Tibial nerve (tissue), 4 donors: ENCODE measurements around the gene DPP9. TPM values are rescaled to one million over a fixed set of nuclear protein-coding genes. Genes with fewer than 3 reads are reported as not detected.
"Not testable (repeated sequence)": the region's sequence is repeated elsewhere in the genome, so short reads cannot be mapped to it uniquely, and the experiment has no call there.

Experiments
- DNase-seq, 2 donors: peaks; one replicate each; pipeline ENCODE4 v3.0.0-alpha.2; 2019; ENCODE audit warnings: low spot score in 2 of 2
- H3K27ac ChIP-seq, 4 donors: fragments of 200-600 bp; sonication (generic) in 3 of 4; one replicate each; pipeline ENCODE4 v1.5.1; 2017 to 2019; ENCODE audit warnings: mild to moderate bottlenecking in 1 of 4
- H3K27me3 ChIP-seq, 2 donors: fragments of 200-600 bp; sonication (generic) in 1 of 2; one replicate each; pipeline versions ENCODE4 v1.5.1 to v1.6.0; 2017 to 2019
- H3K36me3 ChIP-seq, 3 donors: fragments of 200-600 bp; sonication (generic); one replicate each; pipeline ENCODE4 v1.5.1; 2018 to 2019
- H3K4me1 ChIP-seq, 4 donors: fragments of 200-600 bp; sonication (generic) in 3 of 4; one replicate each; pipeline ENCODE4 v1.5.1; 2017 to 2019
- H3K4me3 ChIP-seq, 4 donors: fragments of 200-600 bp; sonication (generic) in 3 of 4; one replicate each; pipeline ENCODE4 v1.5.1; 2017 to 2019; ENCODE audit warnings: mild to moderate bottlenecking in 1 of 4, moderate library complexity in 1 of 4
- H3K9me3 ChIP-seq, 4 donors: fragments of 200-600 bp; sonication (generic) in 3 of 4; one replicate each; pipeline ENCODE4 v1.5.1; 2017 to 2019
- CTCF ChIP-seq, 5 experiments: fragments of 200-600 bp in 3 of 5; fragments of 450-650 bp in 2 of 5; sonication (generic) in 3 of 5; IDR thresholded peaks; one replicate each; pipeline ENCODE4 v1.5.1; 2016 to 2019; ENCODE audit warnings: antibody characterized with exemption in 5 of 5, mild to moderate bottlenecking in 3 of 5, moderate library complexity in 2 of 5
- EP300 ChIP-seq, 2 donors: sonication (generic); formaldehyde crosslinking; IDR thresholded peaks; one replicate each; pipeline ENCODE4 v1.6.1; 2017; ENCODE audit warnings: antibody characterized with exemption in 2 of 2, mild to moderate bottlenecking in 1 of 2
- POLR2A ChIP-seq, 2 donors: fragments of 450-650 bp; IDR thresholded peaks; one replicate each; pipeline ENCODE4 v1.6.1; 2017; ENCODE audit warnings: antibody characterized with exemption in 2 of 2, mild to moderate bottlenecking in 2 of 2, moderate library complexity in 2 of 2
- WGBS, 2 donors: methylation state at CpG; one replicate each; pipeline ENCODE4 v1.1.5; 2018; 5-methylcytosine and 5-hydroxymethylcytosine counted together
- total RNA-seq, 4 donors: library from RNA; depleted of rRNA; stranded (reverse); fragments of >200 nt; gene quantifications; one replicate each; pipeline ENCODE4 v1.1.0, GENCODE V29; 2016

DPP9 gene
- total RNA-seq, 4 donors from 2014 or later, result 53.9 to 134 (median 68.0) TPM

DNA sequence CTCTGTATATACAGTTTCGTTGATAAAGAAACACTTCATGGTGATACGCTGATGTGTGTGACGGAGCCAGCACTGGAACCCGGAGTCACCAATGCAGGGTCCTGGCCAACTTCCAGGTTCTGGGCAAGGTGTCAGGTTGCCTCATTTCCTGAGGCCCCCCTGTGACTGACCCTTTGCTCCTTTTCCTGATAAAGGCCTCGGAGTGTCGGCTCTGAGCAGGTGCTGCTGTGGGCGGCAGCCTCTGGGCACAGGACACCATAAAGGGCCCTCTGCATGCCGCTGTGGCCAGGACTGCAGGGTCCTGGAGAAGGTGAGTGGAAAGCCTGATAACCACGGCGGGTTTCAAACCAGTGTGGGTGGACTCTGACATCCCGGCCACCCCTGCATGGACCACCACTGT lies 36.2 kb downstream of the DPP9 start:
- 77 to 83% methylated on average over 11 of the region's 11 CpGs for WGBS, 2 donors
- TF ChIP-seq EP300 (IDR thresholded peaks at IDR 0.05) (no peak), POLR2A (IDR thresholded peaks at IDR 0.05) (no peak), CTCF (IDR thresholded peaks at IDR 0.05) (no peak)
- DNase-seq, result no peak
- peak overlapping the region in 1 of 4 donors; percentile 50 for H3K27ac ChIP-seq
- peaks cover 0 to 24% (median 0%) of the 10 kb centered on the region in 4 donors for H3K4me1 ChIP-seq
- no peaks in the 10 kb centered on the region for H3K9me3 ChIP-seq
- no peak overlapping the region for H3K4me3 ChIP-seq
- no peaks in the 10 kb centered on the region for H3K27me3 ChIP-seq
- H3K36me3 ChIP-seq, result peaks cover 0 to 96% (median 4%) of the 10 kb centered on the region in 3 donors

DNA sequence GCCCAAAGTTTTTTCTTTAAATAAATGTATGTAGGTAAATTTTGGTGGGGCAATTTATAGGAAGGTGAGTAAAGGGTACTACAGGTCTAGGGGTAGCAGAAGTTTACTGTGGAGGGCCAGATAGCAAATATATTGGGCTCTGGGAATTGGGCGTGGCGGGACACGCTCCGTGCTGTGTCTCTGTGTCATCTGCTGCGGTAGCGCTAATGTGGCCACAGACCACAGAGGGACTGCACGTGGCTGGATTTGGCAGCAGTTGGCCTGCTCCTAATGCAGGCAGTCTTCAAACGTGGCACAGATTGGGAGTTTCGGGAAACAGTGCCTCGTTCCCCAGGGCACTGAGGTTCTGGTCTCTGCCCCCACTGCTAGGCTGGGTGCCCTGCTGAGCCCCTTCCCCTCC lies 36.9 kb downstream of the DPP9 start:
- H3K4me3 ChIP-seq, result no peak overlapping the region
- peaks cover 0 to 96% (median 6%) of the 10 kb centered on the region in 3 donors for H3K36me3 ChIP-seq
- DNase-seq, result no peak
- TF ChIP-seq POLR2A (IDR thresholded peaks at IDR 0.05) (no peak), CTCF (IDR thresholded peaks at IDR 0.05) (no peak), EP300 (IDR thresholded peaks at IDR 0.05) (no peak)
- no peaks in the 10 kb centered on the region for H3K9me3 ChIP-seq
- 87 to 90% methylated on average over 10 of the region's 10 CpGs for WGBS, 2 donors
- H3K27ac ChIP-seq, result peak overlapping the region in 1 of 4 donors; percentile 50
- H3K4me1 ChIP-seq, result peaks cover 0 to 22% (median 0%) of the 10 kb centered on the region in 4 donors
- H3K27me3 ChIP-seq, result no peaks in the 10 kb centered on the region

DNA sequence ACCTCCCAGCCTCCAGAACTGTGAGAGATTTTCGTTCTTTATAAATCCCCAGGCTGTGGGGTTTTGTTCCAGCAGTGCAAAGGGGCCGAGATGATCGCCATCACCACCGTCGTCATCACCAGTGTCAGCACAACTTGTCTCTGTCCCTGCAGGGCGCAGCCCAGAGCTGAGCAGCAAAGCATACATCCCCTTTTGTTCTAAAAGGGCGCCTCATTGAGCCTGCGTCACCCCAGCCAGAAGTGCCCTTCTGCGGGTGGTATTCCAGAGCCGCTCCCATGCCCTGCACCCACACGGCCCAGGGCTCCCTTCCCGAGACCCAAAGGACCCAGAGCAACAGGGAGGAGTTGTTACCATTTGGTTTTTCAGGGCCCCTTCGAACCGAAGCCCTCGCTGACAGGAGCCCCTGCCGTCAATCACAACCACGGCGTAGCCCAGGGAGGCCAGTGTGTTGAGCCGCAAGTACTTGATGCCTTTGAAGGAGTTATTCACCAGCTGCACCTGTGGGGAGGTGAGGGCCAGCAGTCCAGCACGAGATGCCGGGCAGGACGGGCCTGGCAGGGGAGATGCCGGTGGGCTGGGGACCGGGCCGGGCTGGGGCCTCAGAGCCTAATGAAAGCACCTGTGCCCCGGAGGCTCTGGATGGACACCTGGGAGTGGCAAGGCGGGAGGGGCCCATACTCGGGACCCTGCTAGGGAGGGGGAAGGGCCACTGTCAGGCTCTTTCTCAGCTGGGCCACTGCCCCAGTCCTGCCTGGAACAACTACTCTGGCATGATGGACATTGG lies 39.1 kb downstream of the DPP9 start:
- 63 to 78% methylated on average over 26 to 27 of the region's 28 CpGs for WGBS, 2 donors
- no peak for DNase-seq
- Histone ChIP-seq H3K27me3 (no peaks in the 10 kb centered on the region), H3K4me3 (peak overlapping the region in 1 of 4 donors; percentile 5), H3K27ac (peak overlapping the region; percentile 71 to 94 (median 83)), H3K36me3 (peaks cover 2 to 99% (median 6%) of the 10 kb centered on the region in 3 donors), H3K9me3 (no peaks in the 10 kb centered on the region), H3K4me1 (peaks cover 0 to 21% (median 0%) of the 10 kb centered on the region in 4 donors)
- TF ChIP-seq POLR2A (IDR thresholded peaks at IDR 0.05), result peak in 1 of 2 donors; percentile 34
- no peak for TF ChIP-seq CTCF (IDR thresholded peaks at IDR 0.05)
- peak in 1 of 2 donors; percentile 76 for TF ChIP-seq EP300 (IDR thresholded peaks at IDR 0.05)

- no peaks in the 10 kb centered on the region for H3K27me3 ChIP-seq
- peaks cover 6 to 99% (median 7%) of the 10 kb centered on the region in 3 donors for H3K36me3 ChIP-seq
- no peak for TF ChIP-seq EP300 (IDR thresholded peaks at IDR 0.05)
- TF ChIP-seq POLR2A (IDR thresholded peaks at IDR 0.05), result no peak
- TF ChIP-seq CTCF (IDR thresholded peaks at IDR 0.05), result no peak
- WGBS, 2 donors, result 96% methylated on average over 21 to 27 of the region's 45 CpGs
- H3K4me3 ChIP-seq, result no peak overlapping the region
- no peaks in the 10 kb centered on the region for H3K9me3 ChIP-seq
- DNase-seq, result no peak
- H3K27ac ChIP-seq, result peak overlapping the region in 2 of 4 donors; percentile 92 to 94
- H3K4me1 ChIP-seq, result peaks cover 0 to 21% (median 0%) of the 10 kb centered on the region in 4 donors
These were observed 41.0 kb downstream of the DPP9 start for GRCh38 chr19:4682417-4683200.

DNA sequence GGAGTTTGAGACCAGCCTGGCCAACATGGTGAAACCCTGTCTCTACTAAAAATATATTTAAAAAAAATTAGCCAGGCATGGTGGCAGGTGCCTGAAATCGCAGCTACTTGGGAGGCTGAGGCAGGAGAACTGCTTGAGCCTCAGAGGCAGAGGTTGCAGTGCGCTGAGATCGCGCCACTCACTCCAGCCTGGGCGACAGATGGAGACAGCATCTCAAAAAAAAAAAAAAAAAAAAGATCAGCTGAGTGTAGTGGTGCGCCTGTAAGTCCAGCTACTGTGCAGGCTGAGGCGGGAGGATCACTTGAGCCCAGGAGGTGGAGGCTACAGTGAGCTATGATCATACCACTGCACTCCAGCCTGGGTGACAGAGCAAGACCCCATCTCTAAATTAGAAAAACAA lies 43.6 kb downstream of the DPP9 start:
- 93 to 98% methylated on average over 7 of the region's 7 CpGs for WGBS, 2 donors
- not testable (repeated sequence) for H3K9me3 ChIP-seq, H3K4me3 ChIP-seq, DNase-seq, H3K27ac ChIP-seq, H3K27me3 ChIP-seq
- H3K36me3 ChIP-seq, result peaks cover 3 to 100% (median 12%) of the 10 kb centered on the region in 3 donors
- peaks cover 0 to 15% (median 0%) of the 10 kb centered on the region in 4 donors for H3K4me1 ChIP-seq
